ENCODE results near the gene SDK1. TPM values are rescaled to one million over a fixed set of nuclear protein-coding genes. Genes with fewer than 3 reads are reported as not detected.

Gene SDK1
- total RNA-seq, 1 experiment from 2014 or later = 20.0 TPM

GRCh38 chr7:4238861-4239260 is 937.8 kb downstream of the SDK1 start:
- no peak overlapping the region for H3K27ac Mint-ChIP-seq (ENCODE audit: unreplicated experiment)
- DNase-seq = no peak
- intact Hi-C loops (cut with micrococcal nuclease; ENCODE audit: unreplicated experiment) = no loop called here
- H3K4me1 Mint-ChIP-seq (ENCODE audit: low read depth, unreplicated experiment) = no peaks in the 10 kb centered on the region
- TF ChIP-seq, protein P1, sequence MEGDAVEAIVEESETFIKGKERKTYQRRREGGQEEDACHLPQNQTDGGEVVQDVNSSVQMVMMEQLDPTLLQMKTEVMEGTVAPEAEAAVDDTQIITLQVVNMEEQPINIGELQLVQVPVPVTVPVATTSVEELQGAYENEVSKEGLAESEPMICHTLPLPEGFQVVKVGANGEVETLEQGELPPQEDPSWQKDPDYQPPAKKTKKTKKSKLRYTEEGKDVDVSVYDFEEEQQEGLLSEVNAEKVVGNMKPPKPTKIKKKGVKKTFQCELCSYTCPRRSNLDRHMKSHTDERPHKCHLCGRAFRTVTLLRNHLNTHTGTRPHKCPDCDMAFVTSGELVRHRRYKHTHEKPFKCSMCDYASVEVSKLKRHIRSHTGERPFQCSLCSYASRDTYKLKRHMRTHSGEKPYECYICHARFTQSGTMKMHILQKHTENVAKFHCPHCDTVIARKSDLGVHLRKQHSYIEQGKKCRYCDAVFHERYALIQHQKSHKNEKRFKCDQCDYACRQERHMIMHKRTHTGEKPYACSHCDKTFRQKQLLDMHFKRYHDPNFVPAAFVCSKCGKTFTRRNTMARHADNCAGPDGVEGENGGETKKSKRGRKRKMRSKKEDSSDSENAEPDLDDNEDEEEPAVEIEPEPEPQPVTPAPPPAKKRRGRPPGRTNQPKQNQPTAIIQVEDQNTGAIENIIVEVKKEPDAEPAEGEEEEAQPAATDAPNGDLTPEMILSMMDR (IDR thresholded peaks at IDR 0.05; ENCODE audit: unreplicated experiment) = no peak
- BruUV-seq (replicated peaks) = no TSS peak
- CTCF ChIA-PET = no interaction called here
- no peaks in the 10 kb centered on the region for H3K27me3 Mint-ChIP-seq (ENCODE audit: unreplicated experiment)
- no peak overlapping the region for H3K4me3 Mint-ChIP-seq (ENCODE audit: low read depth, unreplicated experiment)
- no peaks in the 10 kb centered on the region for H3K36me3 Mint-ChIP-seq (ENCODE audit: insufficient read depth, unreplicated experiment)
- peaks cover 3% of the 10 kb centered on the region for H3K9me3 Mint-ChIP-seq (ENCODE audit: low read depth, unreplicated experiment)

DNA sequence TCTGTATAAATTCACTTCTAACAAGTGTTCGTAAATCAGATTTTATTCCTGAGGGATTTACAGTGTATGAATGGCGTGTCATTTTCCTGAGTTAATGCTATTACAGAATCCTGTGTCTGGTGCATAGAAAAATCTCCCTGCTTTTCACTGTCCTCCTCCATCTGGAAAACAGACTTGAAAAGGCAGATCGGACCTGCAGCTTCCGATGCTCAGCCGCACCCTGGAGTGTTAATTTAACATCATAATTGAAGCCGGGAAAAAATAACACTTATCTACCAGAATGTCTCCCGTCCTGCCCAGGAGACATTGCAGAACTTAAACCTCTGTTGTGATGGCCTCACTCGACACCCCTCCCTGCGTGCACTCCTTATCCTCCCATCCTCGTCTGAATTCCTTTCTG is 939.0 kb downstream of the SDK1 start:
- intact Hi-C loops (cut with micrococcal nuclease; ENCODE audit: unreplicated experiment) = no loop called here
- H3K4me3 Mint-ChIP-seq (ENCODE audit: low read depth, unreplicated experiment) = no peak overlapping the region
- no peaks in the 10 kb centered on the region for H3K4me1 Mint-ChIP-seq (ENCODE audit: low read depth, unreplicated experiment)
- no peak for DNase-seq
- CTCF ChIA-PET = interaction anchor here (0.5 kb wide), 1 partner anchor 54 kb away, joined by 6 read pairs; no protein-coding TSS in a partner anchor
- H3K36me3 Mint-ChIP-seq (ENCODE audit: insufficient read depth, unreplicated experiment) = no peaks in the 10 kb centered on the region
- no peak overlapping the region for H3K27ac Mint-ChIP-seq (ENCODE audit: unreplicated experiment)
- no peaks in the 10 kb centered on the region for H3K27me3 Mint-ChIP-seq (ENCODE audit: unreplicated experiment)
- no TSS peak for BruUV-seq (replicated peaks)
- H3K9me3 Mint-ChIP-seq (ENCODE audit: low read depth, unreplicated experiment) = peaks cover 3% of the 10 kb centered on the region
- TF ChIP-seq, protein P1 (IDR thresholded peaks at IDR 0.05; ENCODE audit: unreplicated experiment) = no peak

DNA sequence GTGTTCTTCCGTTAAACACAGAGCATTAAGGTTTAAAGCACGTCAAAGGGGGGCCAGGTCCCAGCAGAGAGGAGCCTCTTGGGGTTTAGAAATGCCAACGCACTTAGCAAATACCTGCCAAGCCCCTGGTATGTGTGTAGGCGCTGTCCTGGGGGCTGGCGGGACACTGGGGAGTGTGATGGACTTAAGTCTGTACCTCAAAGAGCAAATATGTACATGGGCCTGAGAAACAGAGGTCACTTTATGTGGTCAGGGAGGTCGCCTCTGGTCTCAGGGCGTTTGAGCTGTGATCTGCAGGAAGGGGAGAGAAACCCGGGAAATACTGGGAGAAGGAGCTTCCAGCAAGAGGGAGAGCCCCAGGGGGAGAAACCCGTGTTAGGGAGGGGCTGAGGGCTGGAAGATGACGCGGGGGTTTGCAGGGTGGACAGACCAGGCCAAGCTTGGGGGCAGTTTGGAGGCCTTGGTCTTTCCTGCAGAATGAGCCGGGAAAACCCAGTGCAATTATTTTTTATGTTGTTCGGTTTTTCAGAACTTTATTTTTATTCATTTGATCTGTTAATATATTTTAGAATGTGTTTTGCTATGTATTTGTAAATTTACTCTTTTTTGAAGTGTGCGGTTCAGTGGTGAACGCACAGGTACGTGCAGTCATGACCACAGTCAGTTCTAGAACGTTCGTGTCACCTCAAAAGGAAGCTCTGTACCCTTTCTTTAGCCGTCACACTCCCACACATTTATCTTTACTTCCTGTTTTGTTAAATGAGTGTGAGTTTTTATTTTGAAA is 939.7 kb downstream of the SDK1 start:
- CTCF ChIA-PET = no interaction called here
- Mint-ChIP-seq H3K4me3 (ENCODE audit: low read depth, unreplicated experiment) (no peak overlapping the region), H3K27ac (ENCODE audit: unreplicated experiment) (no peak overlapping the region), H3K4me1 (ENCODE audit: low read depth, unreplicated experiment) (no peaks in the 10 kb centered on the region), H3K27me3 (ENCODE audit: unreplicated experiment) (no peaks in the 10 kb centered on the region), H3K9me3 (ENCODE audit: low read depth, unreplicated experiment) (peaks cover 3% of the 10 kb centered on the region), H3K36me3 (ENCODE audit: insufficient read depth, unreplicated experiment) (no peaks in the 10 kb centered on the region)
- no peak for DNase-seq
- intact Hi-C loops (cut with micrococcal nuclease; ENCODE audit: unreplicated experiment) = no loop called here
- TF ChIP-seq, protein P1 (IDR thresholded peaks at IDR 0.05; ENCODE audit: unreplicated experiment) = no peak
- BruUV-seq (replicated peaks) = no TSS peak

GRCh38 chr7:4241304-4241612 is 940.2 kb downstream of the SDK1 start:
- no peaks in the 10 kb centered on the region for H3K36me3 Mint-ChIP-seq (ENCODE audit: insufficient read depth, unreplicated experiment)
- no peaks in the 10 kb centered on the region for H3K4me1 Mint-ChIP-seq (ENCODE audit: low read depth, unreplicated experiment)
- TF ChIP-seq, protein P1 (IDR thresholded peaks at IDR 0.05; ENCODE audit: unreplicated experiment) = no peak
- peaks cover 3% of the 10 kb centered on the region for H3K9me3 Mint-ChIP-seq (ENCODE audit: low read depth, unreplicated experiment)
- no TSS peak for BruUV-seq (replicated peaks)
- no peak overlapping the region for H3K4me3 Mint-ChIP-seq (ENCODE audit: low read depth, unreplicated experiment)
- no peak overlapping the region for H3K27ac Mint-ChIP-seq (ENCODE audit: unreplicated experiment)
- DNase-seq = no peak
- no peaks in the 10 kb centered on the region for H3K27me3 Mint-ChIP-seq (ENCODE audit: unreplicated experiment)
- CTCF ChIA-PET = no interaction called here
- intact Hi-C loops (cut with micrococcal nuclease; ENCODE audit: unreplicated experiment) = no loop called here
